Right atrium auricular region (tissue), 2 donors: ENCODE results near the gene OSBPL3. TPM values are rescaled to one million over a fixed set of nuclear protein-coding genes. Genes with fewer than 3 reads are reported as not detected.

ENCODE experiments used
- DNase-seq: peaks from one replicate; pipeline ENCODE4 v3.0.0-alpha.2; 2019; ENCODE audit warnings: low spot score
- H3K27ac ChIP-seq, 2 donors: fragments of 200-600 bp; sonication (generic); 1 replicate in 1 of 2; 2 replicates in 1 of 2; pipeline ENCODE4 v1.5.1; 2016 to 2019
- H3K27me3 ChIP-seq, 2 donors: fragments of 200-600 bp; sonication (generic); one replicate each; pipeline versions ENCODE4 v1.5.1 to v1.6.0; 2017 to 2019
- H3K36me3 ChIP-seq: fragments of 200-600 bp; sonication (generic); one replicate; pipeline ENCODE4 v1.5.1; 2016
- H3K4me1 ChIP-seq, 2 donors: fragments of 200-600 bp; sonication (generic); one replicate each; pipeline versions ENCODE4 v1.5.1 to v1.6.0; 2017 to 2019
- H3K4me3 ChIP-seq, 2 donors: fragments of 200-600 bp; sonication (generic); 1 replicate in 1 of 2; 2 replicates in 1 of 2; pipeline ENCODE4 v1.5.1; 2017 to 2019; ENCODE audit warnings: mild to moderate bottlenecking in 1 of 2, moderate library complexity in 1 of 2
- H3K9me3 ChIP-seq, 2 donors: fragments of 200-600 bp; sonication (generic); one replicate each; pipeline ENCODE4 v1.5.1; 2019
- CTCF ChIP-seq, 2 donors: fragments of 200-600 bp; sonication (generic); IDR thresholded peaks; one replicate each; pipeline ENCODE4 v1.5.1; 2019; ENCODE audit warnings: antibody characterized with exemption in 2 of 2
- total RNA-seq, 2 donors: library from RNA; depleted of rRNA; stranded (reverse); fragments of >200 nt; gene quantifications; one replicate each; pipeline ENCODE4 v1.1.0, GENCODE V29; 2016

The OSBPL3 gene
- total RNA-seq, 2 donors from 2014 or later = 4.8 to 6.7 TPM

GRCh38 chr7:24868741-24869140 is 111.2 kb downstream of the OSBPL3 start:
- Histone ChIP-seq H3K27me3 (no peaks in the 10 kb centered on the region), H3K4me1 (no peaks in the 10 kb centered on the region), H3K36me3 (no peaks in the 10 kb centered on the region), H3K9me3 (no peaks in the 10 kb centered on the region), H3K27ac (no peak overlapping the region), H3K4me3 (no peak overlapping the region)
- TF ChIP-seq CTCF (IDR thresholded peaks at IDR 0.05) = no peak
- no peak for DNase-seq

- Histone ChIP-seq H3K4me3 (no peak overlapping the region), H3K9me3 (no peaks in the 10 kb centered on the region), H3K27ac (no peak overlapping the region), H3K27me3 (no peaks in the 10 kb centered on the region), H3K4me1 (no peaks in the 10 kb centered on the region), H3K36me3 (no peaks in the 10 kb centered on the region)
- no peak for TF ChIP-seq CTCF (IDR thresholded peaks at IDR 0.05)
- no peak for DNase-seq
These were observed 113.9 kb downstream of the OSBPL3 start for GRCh38 chr7:24866004-24866615.

- no peak for TF ChIP-seq CTCF (IDR thresholded peaks at IDR 0.05)
- DNase-seq = no peak
- Histone ChIP-seq H3K9me3 (no peaks in the 10 kb centered on the region), H3K27ac (no peak overlapping the region), H3K4me1 (no peaks in the 10 kb centered on the region), H3K4me3 (no peak overlapping the region), H3K27me3 (no peaks in the 10 kb centered on the region), H3K36me3 (no peaks in the 10 kb centered on the region)
These were observed 115.7 kb downstream of the OSBPL3 start for GRCh38 chr7:24864214-24864817.

- no peak for DNase-seq
- no peaks in the 10 kb centered on the region for H3K27me3 ChIP-seq
- no peaks in the 10 kb centered on the region for H3K9me3 ChIP-seq
- no peaks in the 10 kb centered on the region for H3K4me1 ChIP-seq
- no peaks in the 10 kb centered on the region for H3K36me3 ChIP-seq
- no peak for TF ChIP-seq CTCF (IDR thresholded peaks at IDR 0.05)
- no peak overlapping the region for H3K27ac ChIP-seq
- no peak overlapping the region for H3K4me3 ChIP-seq
These were observed 116.4 kb downstream of the OSBPL3 start for GRCh38 chr7:24863626-24864025.

- H3K4me1 ChIP-seq = no peaks in the 10 kb centered on the region
- H3K27me3 ChIP-seq = no peaks in the 10 kb centered on the region
- H3K27ac ChIP-seq = no peak overlapping the region
- no peak overlapping the region for H3K4me3 ChIP-seq
- no peaks in the 10 kb centered on the region for H3K36me3 ChIP-seq
- TF ChIP-seq CTCF (IDR thresholded peaks at IDR 0.05) = no peak
- DNase-seq = no peak
- no peaks in the 10 kb centered on the region for H3K9me3 ChIP-seq
These were observed 117.5 kb downstream of the OSBPL3 start for GRCh38 chr7:24862461-24862860.

- no peaks in the 10 kb centered on the region for H3K27me3 ChIP-seq
- no peak for DNase-seq
- no peak overlapping the region for H3K4me3 ChIP-seq
- no peak overlapping the region for H3K27ac ChIP-seq
- no peak for TF ChIP-seq CTCF (IDR thresholded peaks at IDR 0.05)
- H3K36me3 ChIP-seq = no peaks in the 10 kb centered on the region
- H3K4me1 ChIP-seq = no peaks in the 10 kb centered on the region
- no peaks in the 10 kb centered on the region for H3K9me3 ChIP-seq
These were observed 118.6 kb downstream of the OSBPL3 start for GRCh38 chr7:24861336-24861735.
